ENCODE measurements around the gene C19orf44. TPM values are rescaled to one million over a fixed set of nuclear protein-coding genes. Genes with fewer than 3 reads are reported as not detected.
"Not testable (repeated sequence)": the region's sequence is repeated elsewhere in the genome, so short reads cannot be mapped to it uniquely, and the experiment has no call there.

The C19orf44 gene
- 3.3 TPM for polyA plus RNA-seq (2013, experiment 1 of 2)
- polyA plus RNA-seq (2013, experiment 2 of 2): 3.0 TPM

GRCh38 chr19:16495982-16496612, at the start of gene C19orf44, which contains the start of gene CALR3:
Gene C19orf44 (plus strand): TSS chr19:16496394. CDS start chr19:16500793, 4,399 bp downstream.
Gene CALR3 (minus strand): TSS chr19:16496167. CDS start chr19:16496129, 38 bp downstream.
- 2% methylated on average over 52 of the region's 52 CpGs for WGBS
- H2BK120ac ChIP-seq (ENCODE audit: low read depth, low read length): no peak within 1 kb of the TSS
- H3K27me3 ChIP-seq (ENCODE audit: control insufficient read depth in 1 of 2, insufficient read depth in 1 of 2, low read length in 2 of 2): no peaks in the 10 kb centered on the region
- no peak within 1 kb of the TSS for H2BK5ac ChIP-seq (ENCODE audit: low read depth, low read length, poor library complexity, severe bottlenecking)
- peak; percentile 99 for DNase-seq
- H3K9me3 ChIP-seq (ENCODE audit: control insufficient read depth, low read length): no peaks in the 10 kb centered on the region
- peak within 1 kb of the TSS in 1 of 2 experiments; percentile 23 for H3K23ac ChIP-seq (ENCODE audit: low read length in 2 of 2)
- peak within 1 kb of the TSS; percentile 97 for H3K9ac ChIP-seq (ENCODE audit: low read length)
- peak within 1 kb of the TSS; percentile 93 for H4K8ac ChIP-seq (ENCODE audit: low read length)
- peak within 1 kb of the TSS; percentile 55 for H2AFZ ChIP-seq (ENCODE audit: low read depth, low read length)
- peak within 1 kb of the TSS; percentile 77 for H2BK15ac ChIP-seq (ENCODE audit: low read depth, poor library complexity, severe bottlenecking)
- peak within 1 kb of the TSS; percentile 84 for H3K4me2 ChIP-seq (ENCODE audit: low read length, poor library complexity, severe bottlenecking)
- H2BK12ac ChIP-seq (ENCODE audit: low read length in 2 of 2): no peak within 1 kb of the TSS
- peak within 1 kb of the TSS; percentile 69 to 94 for H3K4me3 ChIP-seq (ENCODE audit: insufficient read depth in 1 of 2, low read depth in 1 of 2, low read length in 2 of 2)
- H2AK5ac ChIP-seq (ENCODE audit: low read length, severe bottlenecking): peak within 1 kb of the TSS; percentile 68
- H4K91ac ChIP-seq (ENCODE audit: low read length): peak within 1 kb of the TSS; percentile 70
- peaks cover 9% of the 10 kb centered on the region for H3K4me1 ChIP-seq (ENCODE audit: control insufficient read depth, insufficient read depth, low read depth, low read length)
- peaks cover 8% of the 10 kb centered on the region for H3K79me1 ChIP-seq (replicated peaks; ENCODE audit: low read length, poor library complexity, severe bottlenecking)
- H3K27ac ChIP-seq (ENCODE audit: low read length, poor library complexity, severe bottlenecking): no peak within 1 kb of the TSS
- peak within 1 kb of the TSS in 1 of 2 experiments; percentile 91 for H3K4ac ChIP-seq (ENCODE audit: low read depth in 1 of 2, low read length in 2 of 2)
- peak within 1 kb of the TSS; percentile 81 to 86 for H3K18ac ChIP-seq (ENCODE audit: low read depth in 1 of 2, low read length in 2 of 2)
- no peak within 1 kb of the TSS for H3K14ac ChIP-seq (ENCODE audit: low read length in 2 of 2)
- H3K36me3 ChIP-seq (ENCODE audit: control insufficient read depth in 1 of 2, insufficient read depth in 2 of 2, low read depth in 1 of 2, low read length in 2 of 2): peaks cover 4 to 7% of the 10 kb centered on the region in 2 experiments

GRCh38 chr19:16446724-16447368, 49.3 kb upstream of the C19orf44 start:
- no peak overlapping the region for H3K23ac ChIP-seq (ENCODE audit: low read length in 2 of 2)
- H4K91ac ChIP-seq (ENCODE audit: low read length): peak overlapping the region; percentile 92
- H3K9ac ChIP-seq (ENCODE audit: low read length): peak overlapping the region; percentile 79
- peak overlapping the region; percentile 49 for H3K4me2 ChIP-seq (ENCODE audit: low read length, poor library complexity, severe bottlenecking)
- no peak overlapping the region for H3K14ac ChIP-seq (ENCODE audit: low read length in 2 of 2)
- H4K8ac ChIP-seq (ENCODE audit: low read length): peak overlapping the region; percentile 66
- H3K4me3 ChIP-seq (ENCODE audit: insufficient read depth in 1 of 2, low read depth in 1 of 2, low read length in 2 of 2): peak overlapping the region in 1 of 2 experiments; percentile 62
- peak overlapping the region; percentile 56 to 74 for H3K18ac ChIP-seq (ENCODE audit: low read depth in 1 of 2, low read length in 2 of 2)
- peaks cover 43% of the 10 kb centered on the region for H3K4me1 ChIP-seq (ENCODE audit: control insufficient read depth, insufficient read depth, low read depth, low read length)
- H2BK120ac ChIP-seq (ENCODE audit: low read depth, low read length): peak overlapping the region; percentile 39
- peak overlapping the region; percentile 90 for H3K27ac ChIP-seq (ENCODE audit: low read length, poor library complexity, severe bottlenecking)
- H3K27me3 ChIP-seq (ENCODE audit: control insufficient read depth in 1 of 2, insufficient read depth in 1 of 2, low read length in 2 of 2): no peaks in the 10 kb centered on the region
- H3K9me3 ChIP-seq (ENCODE audit: control insufficient read depth, low read length): no peaks in the 10 kb centered on the region
- H2BK15ac ChIP-seq (ENCODE audit: low read depth, poor library complexity, severe bottlenecking): no peak overlapping the region
- no peak overlapping the region for H2AFZ ChIP-seq (ENCODE audit: low read depth, low read length)
- peak; percentile 88 for DNase-seq
- WGBS: 69% methylated on average over 9 of the region's 9 CpGs
- H3K79me1 ChIP-seq (replicated peaks; ENCODE audit: low read length, poor library complexity, severe bottlenecking): no peaks in the 10 kb centered on the region
- peak overlapping the region; percentile 1 for H2BK5ac ChIP-seq (ENCODE audit: low read depth, low read length, poor library complexity, severe bottlenecking)
- peak overlapping the region in 1 of 2 experiments; percentile 42 for H3K4ac ChIP-seq (ENCODE audit: low read depth in 1 of 2, low read length in 2 of 2)
- peak overlapping the region; percentile 73 for H2AK5ac ChIP-seq (ENCODE audit: low read length, severe bottlenecking)
- H2BK12ac ChIP-seq (ENCODE audit: low read length in 2 of 2): peak overlapping the region; percentile 64 to 70
- H3K36me3 ChIP-seq (ENCODE audit: control insufficient read depth in 1 of 2, insufficient read depth in 2 of 2, low read depth in 1 of 2, low read length in 2 of 2): peaks cover 4 to 5% of the 10 kb centered on the region in 2 experiments

- WGBS: 98% methylated on average over 3 of the region's 3 CpGs
Measured at GRCh38 chr19:16448872-16449271, 47.3 kb upstream of the C19orf44 start.

GRCh38 chr19:16449330-16449961, 46.7 kb upstream of the C19orf44 start:
- H4K91ac ChIP-seq (ENCODE audit: low read length): no peak overlapping the region
- no peak overlapping the region for H3K4me3 ChIP-seq (ENCODE audit: insufficient read depth in 1 of 2, low read depth in 1 of 2, low read length in 2 of 2)
- no peak overlapping the region for H2BK12ac ChIP-seq (ENCODE audit: low read length in 2 of 2)
- no peak overlapping the region for H3K23ac ChIP-seq (ENCODE audit: low read length in 2 of 2)
- no peak overlapping the region for H2BK15ac ChIP-seq (ENCODE audit: low read depth, poor library complexity, severe bottlenecking)
- no peak overlapping the region for H3K27ac ChIP-seq (ENCODE audit: low read length, poor library complexity, severe bottlenecking)
- no peaks in the 10 kb centered on the region for H3K9me3 ChIP-seq (ENCODE audit: control insufficient read depth, low read length)
- no peaks in the 10 kb centered on the region for H3K79me1 ChIP-seq (replicated peaks; ENCODE audit: low read length, poor library complexity, severe bottlenecking)
- peak overlapping the region; percentile 54 for H2AK5ac ChIP-seq (ENCODE audit: low read length, severe bottlenecking)
- peaks cover 43% of the 10 kb centered on the region for H3K4me1 ChIP-seq (ENCODE audit: control insufficient read depth, insufficient read depth, low read depth, low read length)
- H2BK120ac ChIP-seq (ENCODE audit: low read depth, low read length): no peak overlapping the region
- peak overlapping the region in 1 of 2 experiments; percentile 47 for H3K4ac ChIP-seq (ENCODE audit: low read depth in 1 of 2, low read length in 2 of 2)
- no peak overlapping the region for H3K4me2 ChIP-seq (ENCODE audit: low read length, poor library complexity, severe bottlenecking)
- peak; percentile 29 for DNase-seq
- peaks cover 4 to 5% of the 10 kb centered on the region in 2 experiments for H3K36me3 ChIP-seq (ENCODE audit: control insufficient read depth in 1 of 2, insufficient read depth in 2 of 2, low read depth in 1 of 2, low read length in 2 of 2)
- H3K9ac ChIP-seq (ENCODE audit: low read length): no peak overlapping the region
- WGBS: 90% methylated on average over 5 of the region's 6 CpGs
- no peak overlapping the region for H3K14ac ChIP-seq (ENCODE audit: low read length in 2 of 2)
- H2BK5ac ChIP-seq (ENCODE audit: low read depth, low read length, poor library complexity, severe bottlenecking): no peak overlapping the region
- no peaks in the 10 kb centered on the region for H3K27me3 ChIP-seq (ENCODE audit: control insufficient read depth in 1 of 2, insufficient read depth in 1 of 2, low read length in 2 of 2)
- no peak overlapping the region for H3K18ac ChIP-seq (ENCODE audit: low read depth in 1 of 2, low read length in 2 of 2)
- H4K8ac ChIP-seq (ENCODE audit: low read length): no peak overlapping the region
- no peak overlapping the region for H2AFZ ChIP-seq (ENCODE audit: low read depth, low read length)

More at GRCh38 chr19:16448872-16449271, 47.3 kb upstream of the C19orf44 start:
- DNase-seq; H2BK12ac ChIP-seq (ENCODE audit: low read length in 2 of 2); H3K18ac ChIP-seq (ENCODE audit: low read depth in 1 of 2, low read length in 2 of 2); H3K27ac ChIP-seq (ENCODE audit: low read length, poor library complexity, severe bottlenecking); H2BK5ac ChIP-seq (ENCODE audit: low read depth, low read length, poor library complexity, severe bottlenecking); H2AK5ac ChIP-seq (ENCODE audit: low read length, severe bottlenecking); H3K27me3 ChIP-seq (ENCODE audit: control insufficient read depth in 1 of 2, insufficient read depth in 1 of 2, low read length in 2 of 2); H3K4ac ChIP-seq (ENCODE audit: low read depth in 1 of 2, low read length in 2 of 2); H2AFZ ChIP-seq (ENCODE audit: low read depth, low read length); H2BK120ac ChIP-seq (ENCODE audit: low read depth, low read length); H3K4me2 ChIP-seq (ENCODE audit: low read length, poor library complexity, severe bottlenecking); H2BK15ac ChIP-seq (ENCODE audit: low read depth, poor library complexity, severe bottlenecking); H4K8ac ChIP-seq (ENCODE audit: low read length); H3K79me1 ChIP-seq (replicated peaks; ENCODE audit: low read length, poor library complexity, severe bottlenecking); H3K4me3 ChIP-seq (ENCODE audit: insufficient read depth in 1 of 2, low read depth in 1 of 2, low read length in 2 of 2); H3K9ac ChIP-seq (ENCODE audit: low read length); H3K9me3 ChIP-seq (ENCODE audit: control insufficient read depth, low read length); H3K14ac ChIP-seq (ENCODE audit: low read length in 2 of 2); H3K36me3 ChIP-seq (ENCODE audit: control insufficient read depth in 1 of 2, insufficient read depth in 2 of 2, low read depth in 1 of 2, low read length in 2 of 2); H4K91ac ChIP-seq (ENCODE audit: low read length); H3K23ac ChIP-seq (ENCODE audit: low read length in 2 of 2): not testable (repeated sequence)
- peaks cover 42% of the 10 kb centered on the region for H3K4me1 ChIP-seq (ENCODE audit: control insufficient read depth, insufficient read depth, low read depth, low read length)
